ENCODE results near the gene WDFY4. TPM values are rescaled to one million over a fixed set of nuclear protein-coding genes. Genes with fewer than 3 reads are reported as not detected.

Gene WDFY4
- total RNA-seq, 1 donor = not detected

GRCh38 chr10:48809261-48809660, 124.6 kb downstream of the WDFY4 start:
- no peak overlapping the region for H3K4me3 ChIP-seq (ENCODE audit: low read depth, low read length)
- DNase-seq (ENCODE audit: low read depth) = no peak
- TF ChIP-seq, protein P1, sequence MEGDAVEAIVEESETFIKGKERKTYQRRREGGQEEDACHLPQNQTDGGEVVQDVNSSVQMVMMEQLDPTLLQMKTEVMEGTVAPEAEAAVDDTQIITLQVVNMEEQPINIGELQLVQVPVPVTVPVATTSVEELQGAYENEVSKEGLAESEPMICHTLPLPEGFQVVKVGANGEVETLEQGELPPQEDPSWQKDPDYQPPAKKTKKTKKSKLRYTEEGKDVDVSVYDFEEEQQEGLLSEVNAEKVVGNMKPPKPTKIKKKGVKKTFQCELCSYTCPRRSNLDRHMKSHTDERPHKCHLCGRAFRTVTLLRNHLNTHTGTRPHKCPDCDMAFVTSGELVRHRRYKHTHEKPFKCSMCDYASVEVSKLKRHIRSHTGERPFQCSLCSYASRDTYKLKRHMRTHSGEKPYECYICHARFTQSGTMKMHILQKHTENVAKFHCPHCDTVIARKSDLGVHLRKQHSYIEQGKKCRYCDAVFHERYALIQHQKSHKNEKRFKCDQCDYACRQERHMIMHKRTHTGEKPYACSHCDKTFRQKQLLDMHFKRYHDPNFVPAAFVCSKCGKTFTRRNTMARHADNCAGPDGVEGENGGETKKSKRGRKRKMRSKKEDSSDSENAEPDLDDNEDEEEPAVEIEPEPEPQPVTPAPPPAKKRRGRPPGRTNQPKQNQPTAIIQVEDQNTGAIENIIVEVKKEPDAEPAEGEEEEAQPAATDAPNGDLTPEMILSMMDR (IDR thresholded peaks at IDR 0.05; ENCODE audit: insufficient read depth, low read length) = no peak

DNA sequence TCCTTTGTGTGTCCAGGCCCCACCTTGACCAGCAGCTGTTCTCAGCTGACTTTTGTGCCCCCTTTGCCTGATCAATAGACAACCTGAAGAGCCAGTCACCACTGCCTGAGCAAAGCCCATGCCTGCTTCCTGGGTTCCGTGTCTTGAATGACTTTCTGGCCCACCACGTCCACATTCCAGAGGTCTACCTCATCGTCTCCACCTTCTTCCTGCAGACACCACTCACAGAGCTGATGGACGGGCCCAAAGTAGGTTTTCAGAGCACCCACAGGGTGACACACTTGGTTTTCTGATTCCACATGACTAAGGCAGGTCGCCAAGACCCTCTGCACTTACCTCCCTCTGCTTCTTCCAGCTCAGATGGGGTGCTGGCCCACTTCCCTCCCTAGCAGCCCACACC, 126.8 kb downstream of the WDFY4 start:
- no peak overlapping the region for H3K4me3 ChIP-seq (ENCODE audit: low read depth, low read length)
- DNase-seq (ENCODE audit: low read depth) = no peak

GRCh38 chr10:48811917-48812316, 127.2 kb downstream of the WDFY4 start:
- H3K4me3 ChIP-seq (ENCODE audit: low read depth, low read length) = no peak overlapping the region
- TF ChIP-seq, protein P1 (IDR thresholded peaks at IDR 0.05; ENCODE audit: insufficient read depth, low read length) = no peak
- DNase-seq (ENCODE audit: low read depth) = no peak

More for the DNA sequence above, 126.8 kb downstream of the WDFY4 start:
- TF ChIP-seq, protein P1 (IDR thresholded peaks at IDR 0.05; ENCODE audit: insufficient read depth, low read length) = no peak

DNA sequence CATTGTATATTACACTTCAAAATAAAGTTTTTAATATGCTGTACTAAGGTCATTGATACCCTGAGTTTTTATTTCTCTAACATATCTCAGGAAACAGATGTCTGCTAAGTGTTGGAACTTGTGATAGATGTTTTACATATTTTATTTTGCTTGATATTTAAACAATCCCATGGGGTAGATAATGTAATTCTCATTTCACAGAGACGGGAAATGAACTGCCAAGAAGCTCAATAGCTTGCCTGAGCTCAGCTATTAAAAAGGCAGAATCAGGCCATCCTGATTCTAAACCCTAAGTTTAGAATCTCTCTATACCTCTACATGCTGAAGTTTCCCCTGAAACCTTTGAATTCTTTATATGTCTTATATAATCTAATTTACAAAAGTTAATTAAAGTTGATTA, 128.6 kb downstream of the WDFY4 start:
- DNase-seq (ENCODE audit: low read depth) = no peak
- TF ChIP-seq, protein P1 (IDR thresholded peaks at IDR 0.05; ENCODE audit: insufficient read depth, low read length) = no peak
- no peak overlapping the region for H3K4me3 ChIP-seq (ENCODE audit: low read depth, low read length)

DNA sequence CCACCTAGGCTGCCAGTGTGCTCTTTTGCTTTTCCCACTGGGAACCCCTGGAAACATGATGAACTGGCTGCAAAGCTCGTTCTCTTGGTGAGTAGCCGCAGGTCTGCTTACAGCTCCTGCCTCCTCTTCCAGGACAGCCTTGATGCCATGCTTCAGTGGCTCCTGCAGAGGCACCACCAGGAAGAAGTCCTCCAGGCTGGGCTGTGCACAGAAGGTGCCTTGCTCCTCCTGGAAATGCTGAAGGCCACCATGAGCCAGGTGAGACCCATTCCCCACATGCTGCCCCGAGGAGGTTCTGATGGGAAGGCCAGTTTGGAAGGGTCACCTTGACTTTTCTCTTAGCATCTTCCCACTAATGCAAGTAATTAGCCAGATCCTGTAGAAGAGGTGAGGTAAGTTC, 129.2 kb downstream of the WDFY4 start:
- TF ChIP-seq, protein P1 (IDR thresholded peaks at IDR 0.05; ENCODE audit: insufficient read depth, low read length) = no peak
- H3K4me3 ChIP-seq (ENCODE audit: low read depth, low read length) = no peak overlapping the region
- no peak for DNase-seq (ENCODE audit: low read depth)

DNA sequence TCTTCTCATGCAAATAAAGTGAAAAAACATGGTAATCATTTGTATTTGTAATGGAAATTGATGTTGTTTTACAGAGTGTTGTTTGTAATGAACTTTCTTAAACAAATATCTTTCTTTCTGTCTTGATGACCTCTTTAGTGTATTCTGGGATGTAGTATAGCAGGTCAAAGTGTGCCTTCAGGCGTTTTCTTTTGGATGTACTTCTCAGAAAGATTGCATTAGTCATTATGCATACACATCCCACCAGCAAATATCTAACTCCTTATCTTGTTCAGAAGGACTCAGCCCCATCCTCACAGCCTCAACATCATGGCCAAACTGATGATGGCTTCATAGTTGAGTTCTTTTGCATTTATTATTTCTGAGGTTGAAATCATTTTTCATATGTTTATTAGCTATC, 130.3 kb downstream of the WDFY4 start:
- no peak for DNase-seq (ENCODE audit: low read depth)

DNA sequence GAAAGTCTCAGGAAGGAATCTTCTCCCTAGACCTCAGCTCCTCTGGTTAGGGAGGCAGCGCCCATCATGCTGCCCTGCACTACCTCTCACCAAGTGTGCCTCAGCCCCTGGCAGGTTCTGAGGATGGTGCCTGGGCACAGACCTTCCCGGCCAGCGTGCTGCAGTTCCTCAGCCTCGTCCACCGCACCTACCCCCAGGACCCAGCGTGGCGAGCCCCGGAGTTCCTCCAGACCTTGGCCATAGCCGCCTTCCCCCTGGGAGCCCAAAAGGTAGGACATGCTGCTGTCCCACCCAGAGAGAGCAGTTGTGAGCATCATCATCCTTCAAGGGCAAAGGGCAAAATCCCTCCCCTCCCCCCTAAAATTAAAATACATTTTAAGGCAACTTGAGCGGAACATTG, 132.5 kb downstream of the WDFY4 start:
- H3K4me3 ChIP-seq (ENCODE audit: low read depth, low read length) = no peak overlapping the region
- DNase-seq (ENCODE audit: low read depth) = no peak
- TF ChIP-seq, protein P1 (IDR thresholded peaks at IDR 0.05; ENCODE audit: insufficient read depth, low read length) = no peak

More for the DNA sequence above, 130.3 kb downstream of the WDFY4 start:
- no peak overlapping the region for H3K4me3 ChIP-seq (ENCODE audit: low read depth, low read length)
- TF ChIP-seq, protein P1 (IDR thresholded peaks at IDR 0.05; ENCODE audit: insufficient read depth, low read length) = no peak

Measured in fibroblast of the aortic adventitia (primary cell).